Measurements from ENCODE around the gene PAPPA. TPM values are rescaled to one million over a fixed set of nuclear protein-coding genes. Genes with fewer than 3 reads are reported as not detected.
A peak's percentile ranks its signal among the peaks of the same experiment; 100 is the strongest.

The PAPPA gene
- total RNA-seq, 1 experiment from 2014 or later, result 5.4 TPM

DNA sequence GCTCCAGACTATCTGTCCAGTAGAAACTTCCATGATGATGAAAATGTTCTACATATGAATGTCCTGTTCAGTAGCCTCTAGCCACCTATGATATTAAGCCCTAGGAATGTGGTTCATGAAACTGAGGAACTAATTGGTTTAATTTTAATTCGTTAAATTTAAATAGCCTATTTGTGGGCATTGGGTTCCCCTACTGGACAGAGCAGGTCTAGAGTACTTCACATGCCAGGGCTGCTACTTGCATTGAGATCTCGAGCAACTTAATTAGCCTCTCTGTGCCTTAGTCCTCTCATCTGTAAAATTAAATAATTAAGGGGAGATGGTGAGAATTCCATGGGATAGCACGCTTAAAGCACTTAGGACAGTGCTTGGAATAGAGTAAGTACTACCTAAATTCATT is 160.0 kb downstream of the PAPPA start:
- peak; percentile 4 for DNase-seq (ENCODE audit: low read depth)

- no peak for DNase-seq (ENCODE audit: low read depth)
These were observed 162.7 kb downstream of the PAPPA start for GRCh38 chr9:116316246-116316645.

DNA sequence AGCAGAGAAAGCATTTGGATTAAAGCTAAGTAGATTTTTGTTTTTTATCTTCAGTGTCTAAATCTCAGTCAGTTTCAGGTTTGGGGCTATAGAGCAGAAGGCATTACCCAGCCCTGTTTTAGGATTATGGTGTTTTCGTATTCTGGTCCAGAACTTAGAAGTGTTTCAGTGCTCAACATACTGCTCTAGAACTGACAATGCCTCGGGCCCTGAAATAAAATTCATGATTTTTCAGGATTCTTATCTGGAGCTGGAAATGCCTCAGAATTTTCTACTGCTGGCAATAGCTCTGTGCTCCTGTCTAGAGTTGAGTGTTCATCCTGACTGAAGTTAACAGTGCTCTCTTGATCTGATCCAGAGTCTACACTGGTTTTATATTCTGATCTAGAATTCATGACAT is 163.9 kb downstream of the PAPPA start:
- no peak for DNase-seq (ENCODE audit: low read depth)

DNA sequence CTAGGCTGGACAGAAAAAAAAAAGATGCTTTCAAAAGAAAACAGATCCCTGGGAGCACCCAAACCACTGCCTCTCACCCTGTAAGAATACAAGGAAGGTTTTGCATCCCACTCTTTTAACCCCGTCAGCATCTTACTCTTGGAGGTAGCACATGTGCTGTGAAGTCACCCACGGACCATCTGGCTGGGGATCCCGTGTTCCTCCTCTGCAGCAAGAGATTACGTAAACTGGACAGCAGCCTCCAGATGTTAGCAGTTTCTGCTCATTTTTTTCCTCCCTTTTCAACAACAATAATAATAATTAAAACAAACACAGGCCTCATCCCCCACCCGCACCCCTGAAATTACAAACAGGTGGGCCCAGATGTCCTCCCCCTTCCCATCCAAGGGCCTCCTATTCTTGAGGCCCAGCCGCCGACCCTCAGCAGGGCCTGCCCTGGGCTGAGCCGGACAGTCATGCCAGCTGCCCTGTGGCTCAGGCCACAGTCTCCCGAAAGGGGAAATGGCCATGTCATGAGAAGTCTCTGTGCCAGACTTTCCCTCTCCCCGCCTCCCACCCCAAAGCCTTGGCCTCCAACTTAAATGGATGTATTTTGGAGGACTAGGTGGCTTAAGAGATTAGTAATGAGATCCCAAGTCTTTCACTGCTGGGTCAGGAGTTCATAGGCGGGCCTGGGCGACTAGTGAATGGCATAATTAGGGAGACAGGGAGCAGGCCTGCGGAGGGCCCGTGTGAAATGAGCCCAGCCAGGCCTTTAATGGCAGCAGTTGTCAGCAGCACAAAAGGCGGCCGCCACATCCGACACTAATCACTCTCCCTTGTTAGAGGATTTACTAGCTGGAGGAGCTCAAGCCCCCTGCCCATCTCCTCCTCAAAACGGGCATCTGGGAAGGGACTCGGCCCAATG is 165.1 kb downstream of the PAPPA start:
- no peak for DNase-seq (ENCODE audit: low read depth)

GRCh38 chr9:116319480-116319879 is 165.9 kb downstream of the PAPPA start:
- DNase-seq (ENCODE audit: low read depth), result no peak

DNA sequence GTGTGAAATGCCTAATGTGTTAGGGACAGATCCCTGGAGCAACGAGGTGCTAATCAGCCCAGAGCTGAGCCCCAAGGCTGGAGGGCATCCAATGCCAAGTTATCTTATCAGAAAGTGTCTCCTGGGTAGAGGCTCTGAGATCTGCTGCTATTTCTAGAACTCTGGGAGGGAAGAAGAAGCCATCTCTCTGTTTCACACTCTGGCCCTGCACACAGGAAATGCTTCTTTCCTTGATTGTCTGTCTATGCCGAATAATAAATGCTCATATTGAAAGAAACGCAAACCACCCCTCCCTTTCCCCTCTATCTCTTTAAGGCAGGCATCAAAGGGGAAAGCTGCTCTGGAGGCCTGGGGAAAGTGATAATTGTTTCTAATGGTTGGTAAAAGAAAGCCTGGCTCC is 166.7 kb downstream of the PAPPA start:
- DNase-seq (ENCODE audit: low read depth), result no peak

DNA sequence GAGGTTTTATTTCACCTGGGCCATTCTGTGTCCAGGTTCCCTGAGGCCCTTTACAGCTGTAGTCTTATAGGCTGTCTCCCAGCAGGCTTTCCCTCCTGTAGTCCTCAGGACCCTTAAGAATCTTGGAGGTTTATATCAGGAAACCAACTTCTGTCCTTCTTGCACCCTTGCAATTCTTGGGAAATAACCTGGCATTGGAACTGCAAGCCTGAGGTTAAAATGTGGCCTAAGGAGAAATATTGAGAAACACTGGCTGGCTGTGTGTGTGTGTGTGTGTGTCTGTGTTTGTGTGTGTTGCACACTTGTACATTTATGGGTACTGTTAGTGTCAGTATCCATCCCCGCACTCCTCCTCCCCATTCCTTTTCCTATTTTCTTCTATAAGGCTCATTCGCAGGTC is 168.9 kb downstream of the PAPPA start:
- DNase-seq (ENCODE audit: low read depth), result no peak

DNA sequence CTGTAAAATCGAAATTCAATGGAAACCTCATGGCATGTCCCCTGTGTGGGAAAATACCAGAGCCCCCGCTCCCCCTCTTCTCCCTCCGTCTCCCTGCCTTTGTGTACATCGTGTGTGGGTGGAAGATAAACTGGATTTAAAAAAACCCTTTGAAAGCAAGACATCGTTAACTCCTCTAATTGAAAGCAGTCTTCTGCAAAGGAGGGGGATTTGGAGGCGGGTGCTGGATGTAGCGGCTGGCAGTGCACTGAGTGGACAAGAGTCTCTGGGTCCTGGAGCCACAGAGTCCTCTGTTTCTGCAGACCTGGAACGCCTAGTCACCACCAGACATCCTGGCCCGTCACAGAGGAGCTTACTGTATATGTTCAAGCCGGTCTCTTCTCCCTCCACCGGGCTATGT is 169.4 kb downstream of the PAPPA start:
- DNase-seq (ENCODE audit: low read depth), result no peak

GRCh38 chr9:116323571-116323970 is 170.0 kb downstream of the PAPPA start:
- DNase-seq (ENCODE audit: low read depth), result no peak

- DNase-seq (ENCODE audit: low read depth), result no peak
These were observed 172.3 kb downstream of the PAPPA start for GRCh38 chr9:116325924-116326323.

DNA sequence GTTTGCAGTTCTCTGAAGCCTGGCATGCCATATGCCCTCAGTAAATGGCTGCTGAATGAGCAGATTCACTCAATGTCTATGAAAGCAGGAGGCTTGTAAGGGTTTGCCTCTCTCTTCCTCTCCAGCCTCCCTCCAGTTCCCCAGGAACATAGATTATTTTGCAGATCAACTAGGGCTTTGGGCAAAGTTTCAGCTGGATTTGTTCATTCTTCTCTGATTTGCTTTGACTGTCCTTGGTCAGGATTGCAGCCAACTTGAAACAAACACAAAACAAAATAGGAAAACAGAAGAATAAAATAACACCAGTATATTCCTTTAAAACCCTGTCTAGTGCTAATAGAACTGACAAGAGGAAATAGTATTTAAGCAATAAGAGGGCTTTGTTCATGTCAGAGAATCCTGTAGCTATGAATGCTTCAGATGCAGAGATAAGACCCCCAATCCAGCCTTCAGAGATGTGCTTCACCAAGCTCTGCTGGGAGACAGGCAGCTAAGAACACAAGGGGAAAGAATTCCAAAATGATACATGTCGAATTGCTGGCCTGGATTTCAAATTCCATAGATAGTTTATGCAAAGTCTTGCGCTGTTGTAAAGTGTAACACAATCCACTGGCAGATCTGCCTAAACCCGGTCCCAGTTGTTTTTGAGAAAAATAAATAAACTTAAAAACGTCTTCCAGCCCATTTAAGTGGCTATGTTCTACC is 174.3 kb downstream of the PAPPA start:
- DNase-seq (ENCODE audit: low read depth), result no peak

GRCh38 chr9:116329470-116329869 is 175.9 kb downstream of the PAPPA start:
- no peak for DNase-seq (ENCODE audit: low read depth)

DNA sequence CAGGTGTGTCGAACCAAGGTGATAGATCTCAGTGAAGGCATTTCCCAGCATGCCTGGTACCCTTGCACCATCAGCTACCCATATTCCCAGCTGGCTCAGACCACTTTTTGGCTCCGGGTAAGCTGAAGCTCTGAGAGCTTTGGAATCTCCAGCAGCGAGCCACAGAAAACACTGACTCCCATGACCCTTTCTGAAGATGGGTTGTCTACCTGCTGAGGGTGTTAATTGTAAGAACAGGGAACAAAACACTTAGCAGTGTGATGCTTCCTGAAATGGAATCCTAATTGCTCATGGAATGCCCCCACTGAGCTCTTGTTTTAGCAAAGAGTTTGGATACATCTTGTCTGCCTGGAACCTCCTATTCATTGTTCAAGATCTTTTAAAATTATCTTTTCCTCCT is 177.7 kb downstream of the PAPPA start:
- no peak for DNase-seq (ENCODE audit: low read depth)

GRCh38 chr9:116332090-116332489 is 178.5 kb downstream of the PAPPA start:
- no peak for DNase-seq (ENCODE audit: low read depth)

DNA sequence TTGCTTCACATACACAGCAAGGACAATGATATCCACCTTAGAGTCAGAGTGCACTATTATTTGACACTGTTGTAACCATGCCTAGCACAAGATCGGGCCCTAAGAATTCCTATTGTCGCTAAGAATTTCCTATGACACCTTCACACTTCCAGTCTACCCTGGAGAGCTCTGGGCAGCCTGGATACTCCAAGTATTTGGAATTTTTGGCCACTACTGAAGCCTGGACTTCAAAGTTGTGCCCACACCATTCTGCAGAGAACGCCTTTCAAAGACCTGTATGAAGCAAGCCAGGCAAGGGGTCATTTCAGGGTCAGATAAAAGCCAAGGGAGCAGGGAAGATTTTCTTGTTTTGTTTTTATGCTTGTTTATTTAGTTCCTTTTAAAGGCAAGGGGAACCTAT is 179.7 kb downstream of the PAPPA start:
- DNase-seq (ENCODE audit: low read depth), result no peak

DNA sequence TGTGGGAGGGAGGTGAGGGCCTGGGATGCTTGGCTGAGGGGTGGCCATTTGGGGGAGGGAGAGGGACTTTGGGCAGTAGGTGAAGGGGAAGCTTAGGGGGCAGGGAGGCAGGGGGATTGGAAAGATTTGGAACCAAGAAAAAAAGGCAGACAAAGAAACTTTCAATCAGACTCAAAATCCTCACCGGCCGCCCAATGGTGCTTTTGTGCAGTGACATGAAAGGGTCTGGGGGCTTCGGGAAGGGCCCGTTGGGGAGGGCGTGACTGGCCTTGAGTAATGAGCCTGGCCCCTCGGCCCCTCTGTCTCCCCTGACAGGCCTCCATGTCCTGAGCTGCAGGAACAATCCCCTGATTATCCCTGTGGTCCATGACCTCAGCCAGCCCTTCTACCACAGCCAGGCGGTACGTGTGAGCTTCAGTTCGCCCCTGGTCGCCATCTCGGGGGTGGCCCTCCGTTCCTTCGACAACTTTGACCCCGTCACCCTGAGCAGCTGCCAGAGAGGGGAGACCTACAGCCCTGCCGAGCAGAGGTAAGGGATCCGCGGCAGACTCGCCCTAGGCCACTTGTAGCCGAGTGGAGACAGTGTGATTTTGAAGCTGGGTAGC is 181.1 kb downstream of the PAPPA start:
- DNase-seq (ENCODE audit: low read depth), result no peak

DNA sequence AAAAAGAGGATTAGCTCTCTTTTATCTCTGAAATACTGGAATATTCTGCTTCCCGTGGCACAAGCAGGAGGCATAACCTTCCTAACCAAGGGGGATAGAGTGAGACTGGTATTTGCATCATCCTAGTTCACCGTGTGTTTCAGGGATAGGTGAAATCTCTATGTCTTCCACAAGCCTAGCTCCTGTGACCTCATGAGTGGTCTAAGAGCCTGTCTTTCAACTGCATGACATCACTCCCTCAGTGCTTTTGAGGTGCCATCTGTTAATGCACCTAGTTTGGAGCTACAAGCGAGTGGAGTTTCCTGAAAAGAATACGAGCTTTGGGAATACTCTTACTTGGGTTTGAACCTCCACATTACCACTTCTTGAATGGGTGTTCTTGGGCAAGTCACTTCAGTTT is 181.8 kb downstream of the PAPPA start:
- DNase-seq (ENCODE audit: low read depth), result no peak

- no peak for DNase-seq (ENCODE audit: low read depth)
These were observed 182.7 kb downstream of the PAPPA start for GRCh38 chr9:116336133-116336862.

GRCh38 chr9:116337015-116337414 is 183.4 kb downstream of the PAPPA start:
- DNase-seq (ENCODE audit: low read depth), result peak; percentile 75

DNA sequence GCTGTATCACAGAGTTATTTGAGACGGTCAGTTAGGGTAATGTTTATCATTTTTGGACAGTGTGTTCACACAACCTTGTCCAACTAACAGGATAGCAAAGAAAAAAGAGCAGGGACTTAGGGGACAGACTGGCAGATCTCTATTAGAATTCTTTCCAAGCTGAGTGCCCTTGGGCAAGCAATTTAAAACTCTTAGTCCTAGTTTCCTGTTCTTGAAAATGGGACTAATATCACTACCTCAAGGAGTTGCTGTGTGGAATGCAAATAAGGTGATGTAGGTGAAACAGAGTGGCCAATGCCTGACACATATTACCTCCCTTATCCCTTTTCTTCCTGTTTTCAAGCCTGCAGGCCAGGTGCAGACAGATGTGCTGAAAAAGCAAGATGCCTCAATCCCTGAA is 186.7 kb downstream of the PAPPA start:
- no peak for DNase-seq (ENCODE audit: low read depth)

- no peak for DNase-seq (ENCODE audit: low read depth)
These were observed 188.5 kb downstream of the PAPPA start for GRCh38 chr9:116342061-116342460.

- DNase-seq (ENCODE audit: low read depth), result no peak
These were observed 189.3 kb downstream of the PAPPA start for GRCh38 chr9:116342941-116343340.

Data from HT1080 (cell line).